K562 (cell line): Measurements from ENCODE around the gene TFF3. TPM values are rescaled to one million over a fixed set of nuclear protein-coding genes. Genes with fewer than 3 reads are reported as not detected.

Experiments used
- ATAC-seq: fragments of 200-7000 bp; cut with Tn5 transposase; 3 replicates; pipeline ENCODE4 v1.9.1; 2020; ENCODE audit warnings: moderate library complexity
- BruUV-seq: library from RNA; stranded (reverse); fragments of 400-500 nt; replicated peaks from 2 replicates; lab custom pipeline; 2021; lab: Mats Ljungman, UMichigan
- CTCF ChIA-PET: fragments of 300-600 bp; formaldehyde crosslinking; extraction: SDS; loops from one replicate; lab custom pipeline; 2021; ENCODE audit warnings: low intra/inter-chr PET ratio; lab: Yijun Ruan, JAX
- POLR2A ChIA-PET: fragments of 300-600, 350-650 bp; sonication (Branson Sonifier 250); formaldehyde crosslinking; extraction: SDS; loops from one replicate; lab custom pipeline; 2021; ENCODE audit warnings: antibody characterized with exemption, inconsistent platforms; lab: Yijun Ruan, JAX
- DNase-seq, 4 experiments: peaks; one replicate each; pipeline versions ENCODE4 v3.0.0 to v3.0.0-alpha.2; 2011 to 2018; ENCODE audit warnings: low spot score in 3 of 4, mixed read lengths in 3 of 4; ENCODE audit errors: extremely low read depth in 1 of 4
- FAIRE-seq: peaks from 2 replicates; lab custom pipeline; 2011; peaks lifted over from hg19 to GRCh38; lab: Jason Lieb, UNC
- H2AFZ ChIP-seq: 2 replicates; pipeline ENCODE4 v1.6.0; 2011; ENCODE audit warnings: low read depth, low read length, control low read depth, inconsistent platforms
- H3K27ac ChIP-seq: fragments of 200-600 bp; 3 replicates; pipeline ENCODE4 v1.8.0; 2011; ENCODE audit warnings: low read depth, mild to moderate bottlenecking, control low read depth, inconsistent platforms, low read length, moderate library complexity, mixed read lengths; ENCODE audit errors: extremely low read depth
- H3K27me3 ChIP-seq, 2 experiments: fragments of 300-600 bp in 1 of 2; 2 replicates in 1 of 2; 3 replicates in 1 of 2; pipeline versions ENCODE4 v1.6.0 to v1.8.0; 2011; ENCODE audit warnings: inconsistent platforms in 2 of 2, low read length in 2 of 2, mild to moderate bottlenecking in 1 of 2, mixed read lengths in 1 of 2, moderate library complexity in 1 of 2; ENCODE audit not compliant: control insufficient read depth in 2 of 2, insufficient read depth in 2 of 2
- H3K36me3 ChIP-seq: fragments of 300-600 bp; 3 replicates; pipeline ENCODE4 v1.8.0; 2011; ENCODE audit warnings: mild to moderate bottlenecking, low read length, inconsistent platforms; ENCODE audit not compliant: control insufficient read depth, insufficient read depth
- H3K4me1 ChIP-seq, 2 experiments: fragments of 200-600 bp in 1 of 2; replicated peaks in 1 of 2; 2 replicates in 1 of 2; 3 replicates in 1 of 2; pipeline versions ENCODE4 v1.5.1 to v1.8.0; 2011; ENCODE audit warnings: inconsistent platforms in 2 of 2, low read length in 2 of 2, mild to moderate bottlenecking in 1 of 2, mixed read lengths in 1 of 2, moderate library complexity in 1 of 2; ENCODE audit not compliant: control insufficient read depth in 2 of 2, insufficient read depth in 2 of 2
- H3K4me2 ChIP-seq: 2 replicates; pipeline ENCODE4 v1.6.1; 2011; ENCODE audit warnings: low read length, control low read depth, inconsistent platforms, mixed read lengths; ENCODE audit not compliant: insufficient read depth
- H3K4me3 ChIP-seq: fragments of 200-600 bp; sonication (generic), shearing (Covaris generic); 2 replicates; pipeline ENCODE4 v1.5.1; 2016; ENCODE audit warnings: control low read depth, inconsistent platforms
- H3K79me2 ChIP-seq: fragments of 200-600 bp; 3 replicates; pipeline ENCODE4 v1.8.0; 2011; ENCODE audit warnings: low read length, inconsistent platforms; ENCODE audit not compliant: control insufficient read depth, insufficient read depth
- H3K9ac ChIP-seq, 2 experiments: 2 replicates each; pipeline versions ENCODE4 v1.6.0 to v1.6.1; 2011; ENCODE audit warnings: low read depth in 2 of 2, low read length in 2 of 2, control low read depth in 1 of 2, inconsistent platforms in 1 of 2, mild to moderate bottlenecking in 1 of 2, mixed read lengths in 1 of 2; ENCODE audit not compliant: insufficient read depth in 1 of 2
- H3K9me1 ChIP-seq: one replicate; pipeline ENCODE4 v1.6.0; 2011; ENCODE audit warnings: inconsistent platforms, mild to moderate bottlenecking, low read length, moderate library complexity; ENCODE audit not compliant: control insufficient read depth, insufficient read depth
- H3K9me3 ChIP-seq: replicated peaks from 2 replicates; pipeline ENCODE4 v1.5.1; 2011; ENCODE audit warnings: low read depth, low read length, inconsistent platforms; ENCODE audit not compliant: control insufficient read depth, insufficient read depth
- H4K20me1 ChIP-seq: replicated peaks from 2 replicates; pipeline ENCODE4 v1.6.1; 2011; ENCODE audit warnings: low read length, inconsistent platforms, mixed read lengths; ENCODE audit not compliant: control insufficient read depth, insufficient read depth
- ATF7 ChIP-seq: fragments of 450-650 bp; IDR thresholded peaks from 2 replicates; pipeline ENCODE4 v1.7.1; 2014; ENCODE audit warnings: mild to moderate bottlenecking, moderate library complexity
- E2F1 ChIP-seq: sonication (generic); formaldehyde crosslinking; IDR thresholded peaks from 2 replicates; pipeline ENCODE4 v1.8.1; 2023; ENCODE audit warnings: mild to moderate bottlenecking, missing genetic modification reagents, moderate library complexity
- MAZ ChIP-seq, 2 experiments: fragments of 450-650 bp in 1 of 2; sonication (generic) in 1 of 2; formaldehyde crosslinking; IDR thresholded peaks in 1 of 2; conservative IDR thresholded peaks in 1 of 2; 2 replicates each; pipeline versions ENCODE4 v1.4.0 to v1.5.0; 2020; ENCODE audit warnings: mild to moderate bottlenecking in 1 of 2, missing genetic modification reagents in 1 of 2
- NFRKB ChIP-seq: fragments of 450-650 bp; IDR thresholded peaks from 2 replicates; pipeline ENCODE4 v1.6.1; 2016; ENCODE audit warnings: low read depth
- POLR2G ChIP-seq: fragments of 200-400 bp; formaldehyde crosslinking; IDR thresholded peaks from 2 replicates; pipeline ENCODE4 v1.6.1; 2017; ENCODE audit warnings: low read depth, mild to moderate bottlenecking, antibody characterized with exemption, low read length, moderate library complexity
- RFX1 ChIP-seq: fragments of 450-650 bp; IDR thresholded peaks from 2 replicates; pipeline ENCODE4 v1.6.1; 2016; ENCODE audit warnings: mild to moderate bottlenecking, moderate library complexity
- SIN3A ChIP-seq, 2 experiments: fragments of 150-350 bp in 1 of 2; IDR thresholded peaks; 2 replicates each; pipeline ENCODE4 v1.6.1; 2011 to 2016; ENCODE audit warnings: borderline replicate concordance in 2 of 2, low read depth in 2 of 2, low read length in 2 of 2, mild to moderate bottlenecking in 2 of 2, moderate library complexity in 2 of 2; ENCODE audit not compliant: control insufficient read depth in 1 of 2
- ZNF232 ChIP-seq: sonication (generic); formaldehyde crosslinking; IDR thresholded peaks from 2 replicates; pipeline ENCODE4 v1.8.0; 2022; ENCODE audit warnings: mild to moderate bottlenecking, missing genetic modification reagents
- ZNF436 ChIP-seq: fragments of 250-450, 450-650 bp; sonication (Bioruptor Pico); formaldehyde crosslinking; IDR thresholded peaks from 2 replicates; pipeline ENCODE4 v1.7.0; 2020; ENCODE audit warnings: mild to moderate bottlenecking
- ZNF586 ChIP-seq: fragments of 450-650 bp; formaldehyde crosslinking; conservative IDR thresholded peaks from 2 replicates; pipeline ENCODE4 v1.4.0; 2020; ENCODE audit warnings: mild to moderate bottlenecking, moderate library complexity
- ZNF655 ChIP-seq: fragments of 250-450 bp; sonication (Bioruptor Pico); IDR thresholded peaks from 2 replicates; pipeline ENCODE4 v1.5.0; 2021
- WGBS: fragments of 100-300 bp; shearing (Covaris generic); methylation state at CpG from one replicate; pipeline ENCODE4 v1.1.6; 2016; ENCODE audit warnings: low coverage, mixed read lengths; ENCODE audit not compliant: insufficient coverage; ENCODE audit errors: missing lambda C conversion rate; 5-methylcytosine and 5-hydroxymethylcytosine counted together
- in situ Hi-C: fragments of 300-500 bp; cut with MboI; formaldehyde crosslinking; loops from 4 replicates; pipeline ENCODE4 v1.15.0; 2018; ENCODE audit warnings: inconsistent platforms, mixed read lengths
- intact Hi-C: fragments of 100-400 bp; cut with micrococcal nuclease; formaldehyde crosslinking; loops from 2 replicates; pipeline ENCODE4 v1.14.2; 2022
- polyA plus RNA-seq, 8 experiments: library from polyadenylated mRNA; depleted of rRNA in 4 of 8; stranded (reverse) in 5 of 8; unstranded in 3 of 8; fragments of >200 nt; fragmentation: Nextera tagmentation in 2 of 8; fragmentation: Illumina TruSeq in 1 of 8; extraction: Ambion mirVana in 2 of 8; extraction: Trizol in 1 of 8; gene quantifications; 2 replicates each; pipeline versions ENCODE4 v1.2.1 to v1.2.3, GENCODE V29; 2011 to 2014; ENCODE audit warnings: inconsistent platforms in 1 of 8, missing spikeins in 1 of 8
- total RNA-seq, 7 experiments: library from RNA; depleted of rRNA in 6 of 7; stranded (reverse); fragments of >200 nt in 6 of 7; fragmentation: Illumina TruSeq in 2 of 7; extraction: Trizol in 2 of 7; gene quantifications; 2 replicates each; pipeline versions ENCODE4 v1.2.1 to v1.2.3, GENCODE V29; 2011 to 2021; ENCODE audit warnings: low replicate concordance in 1 of 7
- TF ChIP-seq, protein P1 (sequence below): fragments of 250-450 bp; sonication (Bioruptor Pico); IDR thresholded peaks from 2 replicates; pipeline ENCODE4 v1.5.0; 2021; ENCODE audit warnings: mild to moderate bottlenecking, moderate library complexity
- TF ChIP-seq, protein P2 (sequence below): sonication (generic); formaldehyde crosslinking; IDR thresholded peaks from 2 replicates; pipeline ENCODE4 v1.8.1; 2022; ENCODE audit warnings: missing genetic modification reagents

The TFF3 gene
- total and polyA plus RNA-seq, 9 of the 15 experiments (the other 6 are each of a cell fraction or from before 2014, with no cell fraction given): 0.78 TPM; not detected in 8

GRCh38 chr21:42291003-42291750 lies 24.0 kb downstream of the TFF3 start:
- no peaks in the 10 kb centered on the region for H3K36me3 ChIP-seq
- peak; percentile 18; the same call in 2 of the 3 replicates for ATAC-seq
- in situ Hi-C loops (no loop called here), intact Hi-C loops (no loop called here)
- H3K79me2 ChIP-seq: no peaks in the 10 kb centered on the region
- H3K9me3 ChIP-seq: no peaks in the 10 kb centered on the region
- ChIA-PET CTCF (no interaction called here), POLR2A (interaction anchor here (0.8 to 1.3 kb wide), 3 partner anchors 9 to 111 kb away, joined by 3 to 4 read pairs (median 3); no protein-coding TSS in a partner anchor)
- no peak for FAIRE-seq
- H3K9me1 ChIP-seq: no peaks in the 10 kb centered on the region
- no peak overlapping the region for H3K4me3 ChIP-seq
- H3K9ac ChIP-seq: 0 out of 4 replicates have a peak overlapping the region, but pooled peaks of 1 of the 2 experiments have one; percentile 17
- H2AFZ ChIP-seq: no peak overlapping the region
- no peak overlapping the region for H3K4me2 ChIP-seq
- H3K4me1 ChIP-seq: peaks cover 0 to 16% of the 10 kb centered on the region in 2 experiments; a peak in 2 of 5 replicates
- no peak for DNase-seq
- peaks cover 49 to 86% of the 10 kb centered on the region in 2 experiments for H3K27me3 ChIP-seq
- no peak overlapping the region for H3K27ac ChIP-seq
- BruUV-seq: no TSS peak
- 14% methylated on average over 35 of the region's 35 CpGs for WGBS
- peaks cover 17% of the 10 kb centered on the region for H4K20me1 ChIP-seq
- no peak for TF ChIP-seq ZNF436
- no peak for TF ChIP-seq ZNF232
- no peak for TF ChIP-seq ZNF586 (CRISPR knock-in tag)
- TF ChIP-seq, protein P1, sequence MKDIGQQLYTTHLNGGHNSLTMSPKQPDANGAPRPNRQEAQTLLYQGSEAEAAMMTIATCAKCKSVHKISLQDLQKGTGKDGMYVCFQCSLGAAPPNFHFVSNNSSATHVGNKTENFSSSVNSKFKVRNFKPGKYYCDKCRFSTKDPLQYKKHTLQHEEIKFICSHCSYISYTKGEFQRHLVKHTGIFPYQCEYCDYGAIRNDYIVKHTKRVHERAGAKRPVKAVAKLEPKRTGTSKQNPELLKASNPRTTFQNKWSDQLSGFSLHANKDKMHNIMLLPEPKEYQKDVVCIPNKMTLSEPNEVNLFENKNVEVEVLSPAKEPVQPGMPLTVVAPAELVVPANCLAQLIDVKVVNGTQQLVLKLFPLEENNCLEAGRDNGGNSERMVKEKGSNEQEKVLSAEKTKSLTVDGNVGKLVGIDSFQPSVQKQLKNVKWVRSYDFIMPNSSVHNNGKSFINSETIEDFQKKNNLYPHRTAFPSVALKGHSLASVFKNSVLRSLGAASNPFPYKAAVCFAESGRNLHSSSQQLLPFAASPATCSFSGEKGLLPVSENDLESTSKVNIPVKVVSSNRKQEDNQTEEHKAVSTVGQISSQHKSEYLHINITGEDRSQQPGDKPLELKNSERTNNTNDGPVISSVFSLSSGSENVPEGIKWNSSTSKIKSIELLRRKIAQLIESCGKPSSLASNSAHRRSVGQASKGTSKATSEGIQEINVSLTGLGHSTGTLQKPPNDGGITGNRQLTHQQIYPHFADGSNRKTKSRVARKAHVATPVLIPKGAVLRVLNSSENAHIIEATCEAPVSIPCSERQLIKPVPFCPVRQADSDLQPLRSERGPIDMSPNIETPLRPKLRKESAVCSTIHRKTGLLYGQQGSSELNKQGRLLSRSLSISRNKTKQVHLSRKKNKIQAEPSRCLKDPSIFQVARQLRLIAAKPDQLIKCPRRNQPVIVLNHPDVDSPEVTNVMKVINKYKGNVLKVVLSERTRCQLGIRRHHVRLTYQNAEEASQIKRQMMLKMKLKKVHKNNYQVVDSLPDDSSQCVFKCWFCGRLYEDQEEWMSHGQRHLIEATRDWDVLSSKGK (CRISPR knock-in tag): no peak
- no peak for TF ChIP-seq NFRKB
- TF ChIP-seq POLR2G: no peak
- TF ChIP-seq ZNF655 (CRISPR knock-in tag): no peak
- no peak for TF ChIP-seq RFX1
- TF ChIP-seq SIN3A (IDR thresholded peaks at IDR 0.05; ENCODE audit: borderline replicate concordance in 2 of 2, control insufficient read depth in 1 of 2, low read depth in 2 of 2, low read length in 2 of 2): no peak
- no peak for TF ChIP-seq ATF7
- no peak for TF ChIP-seq E2F1 (CRISPR knock-in tag)
- TF ChIP-seq, protein P2, sequence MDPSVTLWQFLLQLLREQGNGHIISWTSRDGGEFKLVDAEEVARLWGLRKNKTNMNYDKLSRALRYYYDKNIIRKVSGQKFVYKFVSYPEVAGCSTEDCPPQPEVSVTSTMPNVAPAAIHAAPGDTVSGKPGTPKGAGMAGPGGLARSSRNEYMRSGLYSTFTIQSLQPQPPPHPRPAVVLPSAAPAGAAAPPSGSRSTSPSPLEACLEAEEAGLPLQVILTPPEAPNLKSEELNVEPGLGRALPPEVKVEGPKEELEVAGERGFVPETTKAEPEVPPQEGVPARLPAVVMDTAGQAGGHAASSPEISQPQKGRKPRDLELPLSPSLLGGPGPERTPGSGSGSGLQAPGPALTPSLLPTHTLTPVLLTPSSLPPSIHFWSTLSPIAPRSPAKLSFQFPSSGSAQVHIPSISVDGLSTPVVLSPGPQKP (CRISPR knock-in tag): no peak
- no peak for TF ChIP-seq MAZ (CRISPR knock-in tag; conservative IDR thresholded peaks at IDR 0.05 in 1 of 2, IDR thresholded peaks at IDR 0.05 in 1 of 2)
